GM18858 (cell line): Measurements from ENCODE around the gene OR10H2.
"Not testable (repeated sequence)": the region's sequence is repeated elsewhere in the genome, so short reads cannot be mapped to it uniquely, and the experiment has no call there.

Experiments used
- ATAC-seq: cut with Tn5 transposase; IDR thresholded peaks from one replicate; pipeline ENCODE4 v1.9.1; 2021; ENCODE audit not compliant: unreplicated experiment

Gene OR10H2

DNA sequence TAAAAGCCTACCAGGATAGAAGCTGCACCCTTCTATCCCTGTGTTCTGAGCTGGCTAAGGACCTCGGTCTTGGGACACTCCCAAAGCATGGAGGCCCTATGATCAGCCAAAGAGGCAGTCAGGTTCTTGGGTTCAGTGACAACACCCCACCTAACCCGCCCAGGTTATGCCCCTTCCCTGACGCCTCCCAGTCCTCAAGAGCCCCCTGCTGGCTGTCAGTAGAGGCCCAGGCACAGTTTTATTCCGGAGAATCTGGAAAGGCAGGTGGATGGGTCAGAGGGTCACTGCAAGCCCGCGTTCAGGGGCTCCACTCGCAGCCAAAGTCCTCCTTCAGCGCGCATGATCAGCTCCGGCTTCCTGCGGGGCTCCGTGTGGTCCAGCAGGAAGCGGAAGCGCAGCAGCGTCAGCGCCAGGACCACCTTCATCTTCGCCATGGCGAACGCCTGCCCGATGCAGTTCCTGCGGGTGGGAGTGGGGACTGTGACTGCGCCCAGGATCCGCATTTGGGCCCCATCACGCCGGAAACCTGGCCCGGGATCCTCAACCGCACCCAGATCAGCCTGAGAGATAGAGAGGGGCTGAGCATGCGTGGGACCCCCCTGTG, 32.2 kb downstream of the OR10H2 start:
- no peak for ATAC-seq

- ATAC-seq = no peak
Measured at GRCh38 chr19:15769586-15769985, 41.8 kb downstream of the OR10H2 start.

- not testable (repeated sequence) for ATAC-seq
Measured at GRCh38 chr19:15774159-15774558, 46.3 kb downstream of the OR10H2 start.

- ATAC-seq = no peak
Measured at GRCh38 chr19:15775249-15775648, 47.4 kb downstream of the OR10H2 start.

- no peak for ATAC-seq
Measured at GRCh38 chr19:15776264-15776663, 48.4 kb downstream of the OR10H2 start.

DNA sequence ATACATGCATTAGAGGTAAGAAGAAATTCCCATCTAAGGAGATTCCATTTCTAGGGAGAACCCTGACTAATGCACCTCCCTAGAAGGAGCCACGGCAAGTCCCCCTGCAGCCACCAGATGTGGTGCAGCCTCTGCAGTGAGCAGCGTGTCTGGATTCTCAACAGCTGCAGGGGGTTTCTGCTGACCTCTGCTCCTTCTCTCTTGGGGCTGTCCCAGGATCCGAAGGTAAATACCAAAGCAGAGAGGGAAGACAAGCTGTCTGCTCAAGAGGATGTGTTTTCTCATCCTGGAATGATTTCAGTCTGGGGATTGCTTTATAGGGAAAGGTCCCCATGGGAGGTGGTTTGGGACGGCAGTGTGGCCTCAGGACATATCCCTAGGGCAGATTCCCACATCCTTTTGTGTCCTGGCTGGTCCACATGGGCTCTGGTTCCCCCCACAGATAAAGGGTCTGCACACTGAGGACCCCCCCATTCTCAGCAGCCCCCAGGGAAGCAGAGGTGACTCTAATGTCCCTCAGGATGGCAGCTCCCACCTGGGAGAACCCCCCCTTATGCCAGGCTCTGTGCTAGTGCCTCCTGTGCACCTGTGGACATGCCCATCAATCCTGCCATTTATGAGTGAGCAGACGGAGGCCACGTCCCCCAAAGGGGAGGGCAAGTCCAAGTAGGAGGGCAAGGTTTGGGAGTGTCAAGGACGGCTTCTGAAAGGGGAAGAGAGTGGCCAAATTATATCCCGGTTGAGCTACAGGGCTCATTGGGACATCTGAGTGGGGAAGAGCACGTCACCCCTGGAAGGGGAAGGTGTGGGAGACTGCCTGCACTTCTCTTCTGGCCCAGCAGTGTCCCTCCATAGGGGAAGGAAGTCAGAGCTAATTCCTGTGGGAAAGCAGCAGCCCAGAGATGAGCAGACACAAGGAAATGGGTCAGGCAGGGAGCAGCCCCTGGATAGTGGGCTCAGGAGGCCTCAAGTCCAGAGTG, 49.5 kb downstream of the OR10H2 start:
- ATAC-seq = no peak
